Lower lobe of right lung (tissue), 2 donors: ENCODE measurements around the gene TAPBP. TPM values are rescaled to one million over a fixed set of nuclear protein-coding genes. Genes with fewer than 3 reads are reported as not detected.
A peak's percentile ranks its signal among the peaks of the same experiment; 100 is the strongest.

ENCODE experiments used
- ATAC-seq, 2 donors: fragments of 200-7000 bp; cut with Tn5 transposase; one replicate each; pipeline ENCODE4 v1.9.1; 2020 to 2022; ENCODE audit warnings: mild to moderate bottlenecking in 2 of 2, moderate library complexity in 2 of 2
- DNase-seq: peaks from one replicate; pipeline ENCODE4 v3.0.0-alpha.2; 2020
- H3K27ac ChIP-seq: fragments of 200-600 bp; one replicate; pipeline ENCODE4 v1.8.0; 2022
- H3K27me3 ChIP-seq: fragments of 200-600 bp; one replicate; pipeline ENCODE4 v1.8.0; 2022; ENCODE audit warnings: low read depth
- H3K36me3 ChIP-seq: fragments of 200-600 bp; one replicate; pipeline ENCODE4 v1.8.0; 2022; ENCODE audit warnings: mild to moderate bottlenecking
- H3K4me1 ChIP-seq: fragments of 200-600 bp; one replicate; pipeline ENCODE4 v1.8.0; 2022
- H3K4me3 ChIP-seq: fragments of 200-600 bp; one replicate; pipeline ENCODE4 v1.8.0; 2022; ENCODE audit warnings: mild to moderate bottlenecking
- H3K9me3 ChIP-seq: fragments of 200-600 bp; one replicate; pipeline ENCODE4 v1.8.0; 2022
- CTCF ChIP-seq: fragments of 200-600 bp; IDR thresholded peaks from one replicate; pipeline ENCODE4 v1.8.0; 2022; ENCODE audit warnings: antibody characterized with exemption, mild to moderate bottlenecking
- intact Hi-C: fragments of 100-400 bp; cut with DNase I; formaldehyde crosslinking; loops from one replicate; pipeline ENCODE4 v1.11.0; 2022
- total RNA-seq: library from RNA; stranded (reverse); fragmentation: NEBNext Ultra II Directional; extraction: Animal tissue kit (Norgen Biotek cat#: 25700); gene quantifications from one replicate; pipeline ENCODE4 v1.2.1, GENCODE V29; 2021
- donor health status: DM: no; HTN: yes; CAD: no; lungs with severe emphysema.

The TAPBP gene
- total RNA-seq, 1 donor from 2014 or later = 206 TPM

DNA sequence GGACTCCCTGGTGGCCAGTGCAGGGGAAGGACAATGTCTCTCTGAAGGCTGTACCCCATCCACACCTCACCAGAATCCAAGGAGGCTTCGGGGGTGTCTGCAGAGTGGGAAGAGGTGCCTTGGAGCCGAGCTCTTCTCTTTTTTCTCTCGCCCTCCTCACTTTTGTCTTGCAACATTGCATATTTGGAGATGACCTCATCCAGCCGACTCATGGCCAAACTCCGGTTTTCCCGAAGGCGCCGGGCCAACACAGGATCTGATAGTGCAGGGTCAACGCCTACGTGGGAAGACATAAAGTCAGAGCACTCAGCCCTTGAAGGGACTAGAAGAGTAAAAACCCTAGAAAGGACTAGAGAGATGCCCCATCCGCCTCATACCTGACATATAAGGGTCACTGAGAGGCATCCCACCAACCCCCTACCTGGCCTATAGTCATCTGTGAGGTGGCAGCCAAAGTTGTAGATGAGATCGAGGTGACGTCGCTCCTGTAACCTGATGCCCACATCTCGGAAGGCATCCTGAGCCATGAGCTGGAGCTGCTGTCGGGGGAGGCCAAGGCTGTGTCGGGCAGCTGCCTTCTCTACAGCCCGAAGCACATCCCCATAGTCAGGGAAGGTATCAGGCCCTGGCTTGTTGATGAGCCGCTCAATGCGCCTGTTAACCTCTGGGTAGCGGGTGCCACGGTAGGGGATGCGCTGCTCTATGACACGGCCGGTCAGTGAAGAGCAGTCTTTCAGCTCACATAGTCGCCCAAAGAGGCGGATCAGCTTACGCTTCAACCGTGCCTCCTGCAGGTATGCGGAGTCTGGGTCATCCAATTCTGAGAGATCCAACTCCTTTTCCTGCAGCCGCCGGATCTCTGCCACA is 6.7 kb upstream of the TAPBP start:
- DNase-seq (no peak), ATAC-seq (no peak)
- no peak for TF ChIP-seq CTCF
- Histone ChIP-seq H3K4me3 (no peak overlapping the region), H3K4me1 (peaks cover 65% of the 10 kb centered on the region), H3K27ac (peak overlapping the region; percentile 4), H3K27me3 (no peaks in the 10 kb centered on the region), H3K9me3 (no peaks in the 10 kb centered on the region), H3K36me3 (peaks cover 33% of the 10 kb centered on the region)
- intact Hi-C loops = no loop called here

DNA sequence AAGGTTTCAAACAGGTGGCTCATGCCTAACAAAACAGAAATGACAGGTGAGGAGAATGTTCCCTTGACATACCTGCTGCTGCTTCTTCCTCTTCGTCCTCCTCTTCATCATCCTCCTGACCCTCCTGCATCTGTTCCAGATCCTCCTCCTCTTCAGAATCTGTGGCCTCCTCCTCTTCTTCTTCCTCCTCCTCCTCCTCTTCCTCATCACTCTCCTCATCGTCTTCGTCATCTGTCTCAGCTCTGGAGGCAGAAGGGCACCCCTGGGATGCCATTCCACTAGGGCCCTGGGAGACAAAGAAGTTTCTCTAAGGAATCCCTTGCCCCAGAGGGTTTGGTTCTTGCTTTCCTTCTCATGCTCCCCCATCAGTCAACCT is 6.0 kb upstream of the TAPBP start:
- H3K27me3 ChIP-seq = no peaks in the 10 kb centered on the region
- H3K4me3 ChIP-seq = no peak overlapping the region
- intact Hi-C loops = no loop called here
- no peak for TF ChIP-seq CTCF
- H3K36me3 ChIP-seq = peaks cover 33% of the 10 kb centered on the region
- H3K9me3 ChIP-seq = no peaks in the 10 kb centered on the region
- H3K27ac ChIP-seq = no peak overlapping the region
- no peak for ATAC-seq
- DNase-seq = no peak
- H3K4me1 ChIP-seq = peaks cover 71% of the 10 kb centered on the region

DNA sequence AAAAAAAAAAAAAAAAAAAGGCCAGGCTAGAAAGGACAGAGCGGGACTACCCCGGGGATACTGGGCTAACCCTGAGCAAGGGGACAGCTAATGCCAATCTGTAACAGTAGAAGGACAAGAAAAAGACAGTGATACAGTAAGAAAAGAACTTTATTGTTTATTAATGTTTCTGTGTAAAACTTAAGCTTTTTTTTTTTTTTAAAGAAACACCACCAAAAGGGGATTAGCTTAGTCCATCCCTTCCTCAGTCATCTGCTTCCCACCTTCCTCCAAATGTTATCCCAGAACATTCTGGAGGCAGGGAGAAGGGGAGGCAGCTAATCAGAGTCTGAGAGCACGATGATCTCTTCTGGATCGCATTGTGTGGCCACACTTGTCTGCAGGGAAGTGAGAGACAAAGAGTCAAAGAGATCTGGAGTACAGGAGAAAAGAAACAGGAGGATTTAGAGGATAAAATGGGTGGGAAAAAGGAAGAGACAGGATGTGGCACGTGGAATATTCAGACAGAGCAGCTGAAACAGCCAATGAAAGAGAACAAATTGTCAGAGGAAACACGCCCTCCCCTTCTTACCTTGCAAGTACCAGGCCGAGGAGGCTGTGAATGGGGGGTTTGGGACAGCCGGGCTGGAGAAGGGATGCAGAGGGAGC is 4.7 kb upstream of the TAPBP start:
- H3K27me3 ChIP-seq = no peaks in the 10 kb centered on the region
- DNase-seq = no peak
- peak overlapping the region; percentile 84 for H3K27ac ChIP-seq
- peaks cover 33% of the 10 kb centered on the region for H3K36me3 ChIP-seq
- peak overlapping the region; percentile 64 for H3K4me3 ChIP-seq
- TF ChIP-seq CTCF = no peak
- H3K9me3 ChIP-seq = no peaks in the 10 kb centered on the region
- no peak for ATAC-seq
- intact Hi-C loops = no loop called here
- peaks cover 69% of the 10 kb centered on the region for H3K4me1 ChIP-seq

GRCh38 chr6:33317669-33318425 is 4.0 kb upstream of the TAPBP start, which contains the start of gene ZBTB22:
Gene ZBTB22, minus strand, starts transcription at chr6:33317744. Its CDS starts 828 bp downstream, at chr6:33316916.
- Histone ChIP-seq H3K4me1 (peaks cover 68% of the 10 kb centered on the region), H3K9me3 (no peaks in the 10 kb centered on the region), H3K27me3 (no peaks in the 10 kb centered on the region), H3K4me3 (peak within 1 kb of the TSS; percentile 64), H3K36me3 (peaks cover 33% of the 10 kb centered on the region), H3K27ac (peak within 1 kb of the TSS; percentile 84)
- intact Hi-C loops = no loop called here
- no peak for TF ChIP-seq CTCF
- ATAC-seq = peak; percentile 80 to 86
- peak; percentile 100 for DNase-seq

GRCh38 chr6:33317419-33317668 is 3.5 kb upstream of the TAPBP start:
- Histone ChIP-seq H3K27ac (peak overlapping the region; percentile 84), H3K4me3 (peak overlapping the region; percentile 64), H3K4me1 (peaks cover 70% of the 10 kb centered on the region), H3K36me3 (peaks cover 33% of the 10 kb centered on the region), H3K9me3 (no peaks in the 10 kb centered on the region), H3K27me3 (no peaks in the 10 kb centered on the region)
- DNase-seq = no peak
- no peak for TF ChIP-seq CTCF
- intact Hi-C loops = no loop called here
- peak; percentile 1 to 4 for ATAC-seq
